ENCODE data around the gene CELF2. TPM values are rescaled to one million over a fixed set of nuclear protein-coding genes. Genes with fewer than 3 reads are reported as not detected.

The CELF2 gene
- total and polyA plus RNA-seq, 2 donors from 2014 or later, result 1.7 to 39.2 TPM

GRCh38 chr10:11245981-11246590, 228.4 kb downstream of the CELF2 start:
- DNase-seq, result no peak
- Histone ChIP-seq H3K4me1 (ENCODE audit: control insufficient read depth in 2 of 3, insufficient read depth in 2 of 3, low read depth in 1 of 3, low read length in 3 of 3) (no peaks in the 10 kb centered on the region), H3K9me3 (ENCODE audit: control insufficient read depth in 2 of 3, insufficient read depth in 1 of 3, low read length in 3 of 3) (no peaks in the 10 kb centered on the region), H3K9ac (ENCODE audit: low read length in 3 of 3) (no peak overlapping the region), H3K4me3 (ENCODE audit: low read length in 3 of 3) (no peak overlapping the region), H3K27me3 (ENCODE audit: control insufficient read depth, insufficient read depth, low read length) (no peaks in the 10 kb centered on the region), H3K27ac (ENCODE audit: low read depth in 2 of 2, low read length in 2 of 2) (no peak overlapping the region), H3K36me3 (ENCODE audit: control insufficient read depth in 2 of 3, insufficient read depth in 3 of 3, low read length in 3 of 3) (no peaks in the 10 kb centered on the region)
- intact Hi-C loops (cut with DNase I), result no loop called here
- FAIRE-seq, result no peak
- TF ChIP-seq CTCF (IDR thresholded peaks at IDR 0.05; ENCODE audit: borderline replicate concordance, extremely low read depth, insufficient read depth), result no peak

GRCh38 chr10:11246752-11247467, 229.2 kb downstream of the CELF2 start:
- Histone ChIP-seq H3K4me1 (ENCODE audit: control insufficient read depth in 2 of 3, insufficient read depth in 2 of 3, low read depth in 1 of 3, low read length in 3 of 3) (no peaks in the 10 kb centered on the region), H3K27me3 (ENCODE audit: control insufficient read depth, insufficient read depth, low read length) (no peaks in the 10 kb centered on the region), H3K4me3 (ENCODE audit: low read length in 3 of 3) (no peak overlapping the region), H3K9ac (ENCODE audit: low read length in 3 of 3) (no peak overlapping the region), H3K27ac (ENCODE audit: low read depth in 2 of 2, low read length in 2 of 2) (no peak overlapping the region), H3K9me3 (ENCODE audit: control insufficient read depth in 2 of 3, insufficient read depth in 1 of 3, low read length in 3 of 3) (no peaks in the 10 kb centered on the region), H3K36me3 (ENCODE audit: control insufficient read depth in 2 of 3, insufficient read depth in 3 of 3, low read length in 3 of 3) (no peaks in the 10 kb centered on the region)
- DNase-seq (no peak), FAIRE-seq (no peak)
- intact Hi-C loops (cut with DNase I), result no loop called here
- no peak for TF ChIP-seq CTCF (IDR thresholded peaks at IDR 0.05; ENCODE audit: borderline replicate concordance, extremely low read depth, insufficient read depth)

GRCh38 chr10:11249152-11249807, 231.6 kb downstream of the CELF2 start:
- FAIRE-seq (no peak), DNase-seq (no peak)
- TF ChIP-seq CTCF (IDR thresholded peaks at IDR 0.05; ENCODE audit: borderline replicate concordance, extremely low read depth, insufficient read depth), result no peak
- Histone ChIP-seq H3K4me3 (ENCODE audit: low read length in 3 of 3) (no peak overlapping the region), H3K4me1 (ENCODE audit: control insufficient read depth in 2 of 3, insufficient read depth in 2 of 3, low read depth in 1 of 3, low read length in 3 of 3) (no peaks in the 10 kb centered on the region), H3K9ac (ENCODE audit: low read length in 3 of 3) (no peak overlapping the region), H3K36me3 (ENCODE audit: control insufficient read depth in 2 of 3, insufficient read depth in 3 of 3, low read length in 3 of 3) (no peaks in the 10 kb centered on the region), H3K27me3 (ENCODE audit: control insufficient read depth, insufficient read depth, low read length) (no peaks in the 10 kb centered on the region), H3K9me3 (ENCODE audit: control insufficient read depth in 2 of 3, insufficient read depth in 1 of 3, low read length in 3 of 3) (no peaks in the 10 kb centered on the region), H3K27ac (ENCODE audit: low read depth in 2 of 2, low read length in 2 of 2) (no peak overlapping the region)
- intact Hi-C loops (cut with DNase I), result no loop called here

Data from kidney (tissue), 14 donors.